H1 (cell line): ENCODE measurements around the gene OR6B2. TPM values are rescaled to one million over a fixed set of nuclear protein-coding genes. Genes with fewer than 3 reads are reported as not detected.

Source experiments
- CTCF ChIA-PET: fragments of 300-600 bp; sonication (Branson Sonifier 250); formaldehyde crosslinking; loops from one replicate; lab custom pipeline; 2021; ENCODE audit not compliant: partially characterized antibody; lab: Charles Lee
- POLR2A ChIA-PET: fragments of 300-600 bp; sonication (Branson Sonifier 250); formaldehyde crosslinking; loops from one replicate; lab custom pipeline; 2021; ENCODE audit warnings: inconsistent platforms; ENCODE audit not compliant: partially characterized antibody; lab: Charles Lee
- DNase-seq, 2 experiments: peaks; one replicate each; pipeline versions ENCODE4 v3.0.0 to v3.0.0-alpha.2; 2010 to 2022; ENCODE audit warnings: low spot score in 2 of 2, low read depth in 1 of 2, mixed read lengths in 1 of 2
- FAIRE-seq: peaks from 2 replicates; lab custom pipeline; 2011; peaks lifted over from hg19 to GRCh38; lab: Jason Lieb, UNC
- H2AFZ ChIP-seq: 2 replicates; pipeline ENCODE4 v1.8.1; 2012; ENCODE audit warnings: low read length, inconsistent platforms
- H2AK5ac ChIP-seq: 2 replicates; pipeline ENCODE4 v1.6.1; 2013; ENCODE audit warnings: low read depth, low read length
- H2BK120ac ChIP-seq: replicated peaks from 2 replicates; pipeline ENCODE3; 2013; ENCODE audit warnings: low read depth, low read length, inconsistent platforms
- H2BK12ac ChIP-seq: 2 replicates; pipeline ENCODE4 v1.6.1; 2013; ENCODE audit warnings: low read depth, low read length
- H2BK15ac ChIP-seq: 2 replicates; pipeline ENCODE4 v1.6.1; 2013; ENCODE audit warnings: low read length
- H2BK20ac ChIP-seq: 2 replicates; pipeline ENCODE4 v1.6.1; 2013; ENCODE audit warnings: low read length
- H2BK5ac ChIP-seq: 2 replicates; pipeline ENCODE4 v1.6.1; 2013; ENCODE audit warnings: low read depth, low read length
- H3K14ac ChIP-seq: 2 replicates; pipeline ENCODE4 v1.6.1; 2013; ENCODE audit warnings: inconsistent platforms; ENCODE audit not compliant: insufficient read length
- H3K18ac ChIP-seq: 2 replicates; pipeline ENCODE4 v1.6.1; 2013; ENCODE audit warnings: low read length; ENCODE audit errors: extremely low read depth
- H3K23ac ChIP-seq: 2 replicates; pipeline ENCODE4 v1.6.1; 2013; ENCODE audit warnings: inconsistent platforms; ENCODE audit not compliant: insufficient read length
- H3K23me2 ChIP-seq: 2 replicates; pipeline ENCODE4 v1.6.1; 2013; ENCODE audit warnings: low read depth, low read length
- H3K27ac ChIP-seq: 2 replicates; pipeline ENCODE4 v1.6.1; 2011; ENCODE audit warnings: low read depth, low read length, inconsistent platforms
- H3K27me3 ChIP-seq, 4 experiments: replicated peaks in 1 of 4; 1 replicate in 1 of 4; 2 replicates in 3 of 4; pipeline versions ENCODE4 v1.6.1 to v1.8.1; 2011 to 2013; ENCODE audit warnings: low read length in 3 of 4, mild to moderate bottlenecking in 3 of 4, inconsistent platforms in 2 of 4, mixed read lengths in 2 of 4, moderate library complexity in 1 of 4; ENCODE audit not compliant: control insufficient read depth in 3 of 4, insufficient read depth in 3 of 4; ENCODE audit errors: extremely low read depth in 1 of 4
- H3K36me3 ChIP-seq, 4 experiments: 2 replicates each; pipeline versions ENCODE4 v1.6.1 to v1.8.1; 2011 to 2013; ENCODE audit warnings: mild to moderate bottlenecking in 4 of 4, low read length in 3 of 4, moderate library complexity in 2 of 4, control low read depth in 1 of 4, inconsistent platforms in 1 of 4; ENCODE audit not compliant: insufficient read depth in 4 of 4, control insufficient read depth in 2 of 4
- H3K4ac ChIP-seq: replicated peaks from 2 replicates; pipeline ENCODE3; 2013; ENCODE audit warnings: low read length, low read depth, mixed read lengths, inconsistent platforms; ENCODE audit not compliant: insufficient read length
- H3K4me1 ChIP-seq, 4 experiments: replicated peaks in 1 of 4; 1 replicate in 1 of 4; 2 replicates in 3 of 4; pipeline versions ENCODE4 v1.6.1 to v1.8.1; 2011 to 2013; ENCODE audit warnings: low read length in 3 of 4, inconsistent platforms in 2 of 4, mixed read lengths in 1 of 4; ENCODE audit not compliant: insufficient read depth in 4 of 4, control insufficient read depth in 3 of 4
- H3K4me2 ChIP-seq, 2 experiments: 2 replicates each; pipeline versions ENCODE4 v1.6.1 to v1.8.1; 2011 to 2013; ENCODE audit warnings: low read depth in 2 of 2, low read length in 2 of 2, control low read depth in 1 of 2, inconsistent platforms in 1 of 2, mild to moderate bottlenecking in 1 of 2; ENCODE audit not compliant: insufficient read depth in 1 of 2
- H3K4me3 ChIP-seq, 4 experiments: fragments of 200-600, 300-600 bp in 1 of 4; sonication (generic), shearing (Covaris generic), sonication (Bioruptor Twin) in 1 of 4; 2 replicates each; pipeline versions ENCODE4 v1.5.1 to v1.8.1; 2011 to 2016; ENCODE audit warnings: low read length in 4 of 4, low read depth in 3 of 4, control low read depth in 2 of 4, inconsistent platforms in 2 of 4, mild to moderate bottlenecking in 2 of 4, mixed read lengths in 1 of 4, moderate library complexity in 1 of 4; ENCODE audit not compliant: insufficient read depth in 2 of 4; ENCODE audit errors: extremely low read depth in 1 of 4
- H3K56ac ChIP-seq: replicated peaks from 2 replicates; pipeline ENCODE3; 2013; ENCODE audit warnings: low read depth, mild to moderate bottlenecking, mixed read lengths, low read length, inconsistent platforms; ENCODE audit not compliant: insufficient read length
- H3K79me1 ChIP-seq: 2 replicates; pipeline ENCODE4 v1.6.1; 2013; ENCODE audit warnings: low read depth, low read length, control low read depth
- H3K79me2 ChIP-seq, 2 experiments: 2 replicates each; pipeline versions ENCODE4 v1.6.1 to v1.8.1; 2012 to 2013; ENCODE audit warnings: low read length in 2 of 2, mild to moderate bottlenecking in 2 of 2, inconsistent platforms in 1 of 2; ENCODE audit not compliant: insufficient read depth in 2 of 2, control insufficient read depth in 1 of 2
- H3K9ac ChIP-seq, 4 experiments: replicated peaks in 1 of 4; 1 replicate in 1 of 4; 2 replicates in 3 of 4; pipeline versions ENCODE4 v1.6.1 to v1.8.1; 2011 to 2013; ENCODE audit warnings: low read depth in 3 of 4, low read length in 3 of 4, control low read depth in 2 of 4, mild to moderate bottlenecking in 2 of 4, moderate library complexity in 2 of 4, inconsistent platforms in 1 of 4; ENCODE audit errors: extremely low read depth in 1 of 4
- H3K9me3 ChIP-seq, 2 experiments: 2 replicates each; pipeline versions ENCODE4 v1.6.1 to v1.8.1; 2012 to 2013; ENCODE audit warnings: mild to moderate bottlenecking in 2 of 2, moderate library complexity in 2 of 2, control low read depth in 1 of 2, inconsistent platforms in 1 of 2, low read depth in 1 of 2, low read length in 1 of 2, mixed read lengths in 1 of 2; ENCODE audit not compliant: insufficient read depth in 2 of 2
- H4K20me1 ChIP-seq, 2 experiments: replicated peaks in 1 of 2; 2 replicates each; pipeline versions ENCODE3 to v1.8.1; 2011 to 2013; ENCODE audit warnings: inconsistent platforms in 2 of 2, low read length in 2 of 2, mild to moderate bottlenecking in 1 of 2; ENCODE audit not compliant: insufficient read depth in 2 of 2, control insufficient read depth in 1 of 2
- H4K5ac ChIP-seq: 2 replicates; pipeline ENCODE4 v1.6.1; 2013; ENCODE audit warnings: low read length, low read depth, mixed read lengths, inconsistent platforms; ENCODE audit not compliant: insufficient read length
- H4K8ac ChIP-seq: 2 replicates; pipeline ENCODE4 v1.8.0; 2013; ENCODE audit warnings: mild to moderate bottlenecking, moderate library complexity, low read length, inconsistent platforms; ENCODE audit not compliant: insufficient read depth; ENCODE audit errors: extremely low read depth
- H4K91ac ChIP-seq: replicated peaks from 2 replicates; pipeline ENCODE3; 2013; ENCODE audit warnings: low read length, mixed read lengths, inconsistent platforms; ENCODE audit not compliant: insufficient read length
- CBX5 ChIP-seq: fragments of 300-800, 300-1000 bp; sonication (generic); IDR thresholded peaks from 2 replicates; pipeline ENCODE4 v1.7.1; 2016; ENCODE audit warnings: antibody characterized with exemption, low read length, low read depth
- CTBP2 ChIP-seq: IDR thresholded peaks from 2 replicates; pipeline ENCODE4 v1.7.0; 2011; ENCODE audit warnings: borderline replicate concordance, mild to moderate bottlenecking, moderate library complexity, mixed read lengths, low read length; ENCODE audit not compliant: insufficient read depth, insufficient read length
- CTCF ChIP-seq, 3 experiments: IDR thresholded peaks; 1 replicate in 2 of 3; 2 replicates in 1 of 3; pipeline versions ENCODE4 v1.5.1 to v1.6.1; 2011; ENCODE audit warnings: low read length in 3 of 3, mild to moderate bottlenecking in 3 of 3, inconsistent platforms in 2 of 3, low read depth in 1 of 3, moderate library complexity in 1 of 3; ENCODE audit not compliant: insufficient read depth in 1 of 3; ENCODE audit errors: control extremely low read depth in 1 of 3
- GABPA ChIP-seq: IDR thresholded peaks from 2 replicates; pipeline ENCODE4 v1.6.1; 2011; ENCODE audit warnings: mild to moderate bottlenecking, low read length, moderate library complexity, borderline replicate concordance; ENCODE audit not compliant: insufficient read depth
- RAD21 ChIP-seq, 2 experiments: IDR thresholded peaks in 1 of 2; conservative IDR thresholded peaks in 1 of 2; 2 replicates each; pipeline ENCODE4 v1.6.1; 2011; ENCODE audit warnings: low read depth in 2 of 2, low read length in 2 of 2, improper control_type of control experiment in 1 of 2, inconsistent platforms in 1 of 2, mild to moderate bottlenecking in 1 of 2, moderate library complexity in 1 of 2
- RNF2 ChIP-seq: fragments of 200-900, 300-1000 bp; sonication (generic); IDR thresholded peaks from 2 replicates; pipeline ENCODE4 v1.7.1; 2016; ENCODE audit warnings: borderline replicate concordance, low read depth, mild to moderate bottlenecking, antibody characterized with exemption, low read length; ENCODE audit not compliant: poor library complexity, severe bottlenecking; ENCODE audit errors: missing control alignments
- TBP ChIP-seq: IDR thresholded peaks from 2 replicates; pipeline ENCODE4 v1.6.1; 2011; ENCODE audit warnings: low read depth, low read length, improper control_type of control experiment
- WGBS, 2 experiments: shearing (Covaris generic) in 1 of 2; methylation state at CpG; one replicate each; pipeline versions ENCODE4 v1.1.6 to v1.1.7; 2013 to 2015; ENCODE audit warnings: low lambda C conversion rate in 2 of 2, mixed read lengths in 2 of 2, inconsistent platforms in 1 of 2, low coverage in 1 of 2, missing lambda C conversion rate in 1 of 2; ENCODE audit not compliant: insufficient replicate concordance in 2 of 2, insufficient coverage in 1 of 2, insufficient read length in 1 of 2; ENCODE audit errors: extremely low coverage in 1 of 2, missing lambda C conversion rate in 1 of 2; 5-methylcytosine and 5-hydroxymethylcytosine counted together
- polyA plus RNA-seq, 7 experiments: library from polyadenylated mRNA; depleted of rRNA in 3 of 7; stranded (reverse) in 5 of 7; unstranded in 2 of 7; fragments of >200 nt in 5 of 7; fragments of 200-250 nt in 2 of 7; gene quantifications; 1 replicate in 5 of 7; 2 replicates in 1 of 7; 4 replicates in 1 of 7; pipeline versions ENCODE4 v1.2.1 to v1.2.3, GENCODE V29; 2011 to 2013; ENCODE audit warnings: missing spikeins in 2 of 7, mixed read lengths in 2 of 7
- total RNA-seq: library from RNA; stranded (reverse); fragmentation: NEBNext Ultra II Directional; extraction: Animal tissue kit (Norgen Biotek cat#: 25700); gene quantifications from 2 replicates; pipeline ENCODE4 v1.2.1, GENCODE V29; 2021

Gene OR6B2
- total and polyA plus RNA-seq, 2 of the 8 experiments (the other 6 are each of a cell fraction or from before 2014, with no cell fraction given): not detected

- Histone ChIP-seq H4K20me1 (no peaks in the 10 kb centered on the region), H3K14ac (no peak overlapping the region), H2BK15ac (no peak overlapping the region), H3K79me2 (no peaks in the 10 kb centered on the region), H3K4me3 (no peak overlapping the region), H3K9me3 (no peaks in the 10 kb centered on the region), H2AFZ (peak overlapping the region; percentile 64; the same call in 1 of the 2 replicates), H4K8ac (no peak overlapping the region), H3K27ac (no peak overlapping the region), H3K79me1 (no peaks in the 10 kb centered on the region), H4K5ac (no peak overlapping the region), H2BK20ac (0 out of 2 replicates have a peak overlapping the region, but pooled peaks have one; percentile 64), H3K23me2 (no peaks in the 10 kb centered on the region; the same call in 1 of the 2 replicates), H2AK5ac (no peak overlapping the region), H2BK120ac (no peak overlapping the region), H3K27me3 (no peaks in the 10 kb centered on the region), H3K23ac (no peak overlapping the region), H4K91ac (no peak overlapping the region), H2BK5ac (no peak overlapping the region), H3K18ac (no peak overlapping the region), H3K9ac (no peak overlapping the region), H3K4me2 (no peak overlapping the region), H2BK12ac (no peak overlapping the region), H3K4me1 (no peaks in the 10 kb centered on the region; a peak in 2 of 7 replicates), H3K36me3 (no peaks in the 10 kb centered on the region), H3K4ac (no peak overlapping the region), H3K56ac (no peak overlapping the region)
- WGBS, 2 experiments: 73% methylated on average over 4 of the region's 4 CpGs; no CpG with 5 or more reads in 1 of the 2 experiments
- FAIRE-seq (peak; percentile 57), DNase-seq (no peak)
- POLR2A ChIA-PET: no interaction called here
- TF ChIP-seq RAD21 (IDR thresholded peaks at IDR 0.05 in 1 of 2, conservative IDR thresholded peaks at IDR 0.05 in 1 of 2; ENCODE audit: low read depth in 2 of 2, low read length in 2 of 2) (peak; percentile 83 to 86), CTBP2 (no peak), CBX5 (no peak), CTCF (IDR thresholded peaks at IDR 0.05; ENCODE audit: control extremely low read depth in 1 of 3, insufficient read depth in 1 of 3, low read depth in 1 of 3, low read length in 3 of 3) (peak in 2 of 3 experiments; percentile 58 to 63; a peak in 3 of 4 replicates), GABPA (no peak), RNF2 (no peak), TBP (no peak)
- CTCF ChIA-PET: interaction anchor here (0.8 to 3.1 kb wide), 14 partner anchors 9 to 378 kb away, joined by 3 to 23 read pairs (median 6); partner anchors contain the start of gene NDUFA10
These were observed 30.9 kb upstream of the OR6B2 start for GRCh38 chr2:240060977-240061591.
